Measurements from ENCODE around the gene GABRR1. TPM values are rescaled to one million over a fixed set of nuclear protein-coding genes. Genes with fewer than 3 reads are reported as not detected.

Gene GABRR1
- total and polyA plus RNA-seq, 2 donors (not counting 3 experiments of a cell fraction or from before 2014, with no cell fraction given): not detected

DNA sequence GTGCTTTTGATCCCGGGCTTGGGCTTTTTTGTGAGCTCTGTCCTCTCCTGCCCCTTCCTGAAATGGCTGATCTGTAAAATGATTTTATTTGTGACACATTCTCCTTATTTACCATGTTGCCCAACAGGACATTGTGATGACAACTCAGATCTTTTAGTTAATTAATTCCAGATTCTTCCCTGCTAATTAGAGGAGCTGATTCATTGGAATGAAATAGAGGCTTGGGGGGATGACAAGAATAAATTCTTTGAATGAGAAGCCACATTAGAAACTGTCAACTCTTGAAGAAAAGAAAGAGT, 26.1 kb upstream of the GABRR1 start:
- no peak overlapping the region for H3K4me2 ChIP-seq (ENCODE audit: insufficient read depth, low read length)
- BruUV-seq (replicated peaks): no TSS peak
- POLR2A ChIA-PET: interaction anchor here (0.7 kb wide), 1 partner anchor 157 kb away, joined by 4 read pairs; no protein-coding TSS in a partner anchor
- TF ChIP-seq POLR2AphosphoS5 (IDR thresholded peaks at IDR 0.05; ENCODE audit: insufficient read depth, low read depth, low read length): no peak
- TF ChIP-seq, protein P1, sequence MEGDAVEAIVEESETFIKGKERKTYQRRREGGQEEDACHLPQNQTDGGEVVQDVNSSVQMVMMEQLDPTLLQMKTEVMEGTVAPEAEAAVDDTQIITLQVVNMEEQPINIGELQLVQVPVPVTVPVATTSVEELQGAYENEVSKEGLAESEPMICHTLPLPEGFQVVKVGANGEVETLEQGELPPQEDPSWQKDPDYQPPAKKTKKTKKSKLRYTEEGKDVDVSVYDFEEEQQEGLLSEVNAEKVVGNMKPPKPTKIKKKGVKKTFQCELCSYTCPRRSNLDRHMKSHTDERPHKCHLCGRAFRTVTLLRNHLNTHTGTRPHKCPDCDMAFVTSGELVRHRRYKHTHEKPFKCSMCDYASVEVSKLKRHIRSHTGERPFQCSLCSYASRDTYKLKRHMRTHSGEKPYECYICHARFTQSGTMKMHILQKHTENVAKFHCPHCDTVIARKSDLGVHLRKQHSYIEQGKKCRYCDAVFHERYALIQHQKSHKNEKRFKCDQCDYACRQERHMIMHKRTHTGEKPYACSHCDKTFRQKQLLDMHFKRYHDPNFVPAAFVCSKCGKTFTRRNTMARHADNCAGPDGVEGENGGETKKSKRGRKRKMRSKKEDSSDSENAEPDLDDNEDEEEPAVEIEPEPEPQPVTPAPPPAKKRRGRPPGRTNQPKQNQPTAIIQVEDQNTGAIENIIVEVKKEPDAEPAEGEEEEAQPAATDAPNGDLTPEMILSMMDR (IDR thresholded peaks at IDR 0.05; ENCODE audit: extremely low read depth in 1 of 2, insufficient read depth in 1 of 2, low read depth in 1 of 2, low read length in 2 of 2): no peak
- no peak for TF ChIP-seq POLR2A (IDR thresholded peaks at IDR 0.05; ENCODE audit: low read depth, low read length)
- no peak for TF ChIP-seq FOS (IDR thresholded peaks at IDR 0.05; ENCODE audit: borderline replicate concordance, insufficient read depth, low read length)
- no peak for TF ChIP-seq MYC (IDR thresholded peaks at IDR 0.05; ENCODE audit: low read depth, low read length)
- TF ChIP-seq, protein P2, sequence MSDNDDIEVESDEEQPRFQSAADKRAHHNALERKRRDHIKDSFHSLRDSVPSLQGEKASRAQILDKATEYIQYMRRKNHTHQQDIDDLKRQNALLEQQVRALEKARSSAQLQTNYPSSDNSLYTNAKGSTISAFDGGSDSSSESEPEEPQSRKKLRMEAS (IDR thresholded peaks at IDR 0.05; ENCODE audit: insufficient read depth, insufficient read length): no peak
- TF ChIP-seq GATA2 (IDR thresholded peaks at IDR 0.05; ENCODE audit: insufficient read depth, insufficient read length, low read depth, low read length): no peak
- TF ChIP-seq EZH2 (IDR thresholded peaks at IDR 0.05; ENCODE audit: borderline replicate concordance, low read depth, low read length, severe bottlenecking): no peak
- TF ChIP-seq JUN (IDR thresholded peaks at IDR 0.05; ENCODE audit: borderline replicate concordance, insufficient read depth, insufficient read length, low read depth): no peak
- no peak overlapping the region for H3K4me3 ChIP-seq (replicated peaks in 1 of 3; ENCODE audit: insufficient read depth in 1 of 3, low read depth in 1 of 3, low read length in 3 of 3)
- H3K9me1 ChIP-seq (replicated peaks; ENCODE audit: control insufficient read depth, extremely low read depth, insufficient read depth, low read length): no peaks in the 10 kb centered on the region
- intact Hi-C loops (cut with micrococcal nuclease): loop anchor here (2.0 kb wide), 1 partner anchor 56 kb away; no protein-coding TSS in a partner anchor
- H3K79me2 ChIP-seq (ENCODE audit: control insufficient read depth, insufficient read depth, low read length): no peaks in the 10 kb centered on the region
- no peak overlapping the region for H2AFZ ChIP-seq (ENCODE audit: low read depth, low read length)
- no peaks in the 10 kb centered on the region for H4K20me1 ChIP-seq (replicated peaks; ENCODE audit: control insufficient read depth, extremely low read depth, insufficient read depth, low read length)
- no peaks in the 10 kb centered on the region for H3K36me3 ChIP-seq (ENCODE audit: control insufficient read depth in 2 of 2, extremely low read depth in 1 of 2, insufficient read depth in 2 of 2, low read length in 2 of 2)
- FAIRE-seq: no peak
- dilution Hi-C loops (cut with MboI; ENCODE audit: extremely low pct_ligation_motif_present, low sequenced_read_pairs): no loop called here
- no peaks in the 10 kb centered on the region for H3K9me3 ChIP-seq (replicated peaks; ENCODE audit: control insufficient read depth, insufficient read depth, low read length)
- CTCF ChIA-PET: interaction anchor here (0.6 to 6.7 kb wide), 11 partner anchors 8 to 259 kb away, joined by 3 to 196 read pairs (median 3); partner anchors contain the start of gene SRSF12
- no peak overlapping the region for H3K27ac ChIP-seq (ENCODE audit: insufficient read depth, low read depth, low read length)
- no peaks in the 10 kb centered on the region for H3K4me1 ChIP-seq (ENCODE audit: control insufficient read depth, extremely low read depth, insufficient read depth, low read length)
- H3K9ac ChIP-seq (replicated peaks; ENCODE audit: extremely low read depth, insufficient read depth, low read length): no peak overlapping the region
- peaks cover 16 to 20% of the 10 kb centered on the region in 2 experiments for H3K27me3 ChIP-seq (ENCODE audit: control insufficient read depth in 2 of 2, insufficient read depth in 2 of 2, low read length in 2 of 2)
- DNase-seq (ENCODE audit: low read depth, low spot score): no peak

Data from endothelial cell of umbilical vein (primary cell).